HepG2 (cell line): ENCODE data around the gene KDM7A. TPM values are rescaled to one million over a fixed set of nuclear protein-coding genes. Genes with fewer than 3 reads are reported as not detected.
A peak's percentile ranks its signal among the peaks of the same experiment; 100 is the strongest.

Experiments used
- CHD2 ChIP-seq: IDR thresholded peaks from 2 replicates; pipeline ENCODE4 v1.6.1; 2011; ENCODE audit warnings: low read depth, low read length, improper control_type of control experiment
- CHD4 ChIP-seq: fragments of 200-600 bp; sonication (generic); IDR thresholded peaks from 2 replicates; pipeline ENCODE4 v1.7.0; 2017; ENCODE audit warnings: mild to moderate bottlenecking, low read length, borderline replicate concordance
- E2F2 ChIP-seq: sonication (generic); formaldehyde crosslinking; IDR thresholded peaks from 2 replicates; pipeline ENCODE4 v1.4.0; 2020; ENCODE audit warnings: missing genetic modification reagents, borderline replicate concordance
- FIP1L1 ChIP-seq: fragments of 200-400 bp; formaldehyde crosslinking; IDR thresholded peaks from 2 replicates; pipeline ENCODE4 v1.6.1; 2018; ENCODE audit warnings: low read depth, mild to moderate bottlenecking, low read length, moderate library complexity, borderline replicate concordance; ENCODE audit not compliant: insufficient read depth
- HNRNPUL1 ChIP-seq: fragments of 200-400 bp; formaldehyde crosslinking; IDR thresholded peaks from 2 replicates; pipeline ENCODE4 v1.6.1; 2017; ENCODE audit warnings: low read depth, mild to moderate bottlenecking, low read length, moderate library complexity
- KDM5B ChIP-seq: sonication (generic); formaldehyde crosslinking; IDR thresholded peaks from 2 replicates; pipeline ENCODE4 v1.4.0; 2020; ENCODE audit warnings: missing genetic modification reagents, mild to moderate bottlenecking, borderline replicate concordance
- TBP ChIP-seq: sonication (generic); formaldehyde crosslinking; IDR thresholded peaks from 2 replicates; pipeline ENCODE4 v1.5.0; 2020; ENCODE audit warnings: missing genetic modification reagents
- USF2 ChIP-seq, 2 experiments: sonication (generic) in 1 of 2; formaldehyde crosslinking in 1 of 2; IDR thresholded peaks; 2 replicates each; pipeline versions ENCODE4 v1.5.1 to v1.6.1; 2011 to 2020; ENCODE audit warnings: borderline replicate concordance in 1 of 2, low read depth in 1 of 2, low read length in 1 of 2, mild to moderate bottlenecking in 1 of 2, missing genetic modification reagents in 1 of 2, moderate library complexity in 1 of 2
- XRCC5 ChIP-seq: fragments of 200-400 bp; formaldehyde crosslinking; optimal IDR thresholded peaks from 2 replicates; pipeline ENCODE3; 2017; ENCODE audit warnings: mild to moderate bottlenecking, low read length
- ZFP36 ChIP-seq: fragments of 150-350 bp; IDR thresholded peaks from 2 replicates; pipeline ENCODE4 v1.6.1; 2018; ENCODE audit warnings: borderline replicate concordance, low read length, low read depth; ENCODE audit not compliant: partially characterized antibody
- ZFY ChIP-seq: sonication (generic); formaldehyde crosslinking; IDR thresholded peaks from 2 replicates; pipeline ENCODE4 v1.4.0; 2020; ENCODE audit warnings: missing genetic modification reagents
- ZNF20 ChIP-seq: sonication (generic); formaldehyde crosslinking; IDR thresholded peaks from 2 replicates; pipeline ENCODE4 v1.4.0; 2020; ENCODE audit warnings: mild to moderate bottlenecking, moderate library complexity, missing genetic modification reagents
- ZNF468 ChIP-seq: sonication (generic); formaldehyde crosslinking; IDR thresholded peaks from 2 replicates; pipeline ENCODE4 v1.8.0; 2022; ENCODE audit warnings: mild to moderate bottlenecking, moderate library complexity, missing genetic modification reagents
- ZNF703 ChIP-seq: sonication (generic); formaldehyde crosslinking; IDR thresholded peaks from 2 replicates; pipeline ENCODE4 v1.5.1; 2020; ENCODE audit warnings: missing genetic modification reagents, mild to moderate bottlenecking, moderate library complexity, borderline replicate concordance
- ZNF782 ChIP-seq: sonication (generic); formaldehyde crosslinking; IDR thresholded peaks from 2 replicates; pipeline ENCODE4 v1.4.0; 2020; ENCODE audit warnings: missing genetic modification reagents, mild to moderate bottlenecking, borderline replicate concordance
- polyA plus RNA-seq, 8 experiments: library from polyadenylated mRNA; depleted of rRNA in 3 of 8; stranded (reverse) in 7 of 8; unstranded in 1 of 8; fragments of >200 nt; fragmentation: Illumina TruSeq in 4 of 8; extraction: Trizol in 4 of 8; gene quantifications; 2 replicates each; pipeline versions ENCODE4 v1.2.1 to v1.2.3, GENCODE V29; 2011 to 2016; ENCODE audit warnings: low read depth in 4 of 8, missing spikeins in 1 of 8, mixed read lengths in 1 of 8; ENCODE audit not compliant: insufficient read depth in 1 of 8
- total RNA-seq, 5 experiments: library from RNA; depleted of rRNA; stranded (reverse); fragments of >200 nt; fragmentation: Illumina TruSeq; extraction: Trizol; gene quantifications; 2 replicates each; pipeline ENCODE4 v1.2.3, GENCODE V29; 2016; ENCODE audit warnings: low read depth in 1 of 5
- TF ChIP-seq, protein P1 (sequence below): sonication (generic); formaldehyde crosslinking; IDR thresholded peaks from 2 replicates; pipeline ENCODE4 v1.4.0; 2020; ENCODE audit warnings: missing genetic modification reagents
- TF ChIP-seq, protein P2 (sequence below): IDR thresholded peaks from 2 replicates; pipeline ENCODE4 v1.6.1; 2016; ENCODE audit warnings: missing biosample characterization, missing genetic modification reagents, low read depth

Gene KDM7A
- total and polyA plus RNA-seq, 2 of the 13 experiments (the other 11 are each of a cell fraction or from before 2014, with no cell fraction given): 10.8 to 16.8 TPM

GRCh38 chr7:140176811-140177702, at the start of gene KDM7A (continued):
- TF ChIP-seq ZNF703 (CRISPR knock-in tag): peak; percentile 28; the same call in 1 of the 2 replicates
- TF ChIP-seq ZNF782: peak; percentile 94
- TF ChIP-seq, protein P1, sequence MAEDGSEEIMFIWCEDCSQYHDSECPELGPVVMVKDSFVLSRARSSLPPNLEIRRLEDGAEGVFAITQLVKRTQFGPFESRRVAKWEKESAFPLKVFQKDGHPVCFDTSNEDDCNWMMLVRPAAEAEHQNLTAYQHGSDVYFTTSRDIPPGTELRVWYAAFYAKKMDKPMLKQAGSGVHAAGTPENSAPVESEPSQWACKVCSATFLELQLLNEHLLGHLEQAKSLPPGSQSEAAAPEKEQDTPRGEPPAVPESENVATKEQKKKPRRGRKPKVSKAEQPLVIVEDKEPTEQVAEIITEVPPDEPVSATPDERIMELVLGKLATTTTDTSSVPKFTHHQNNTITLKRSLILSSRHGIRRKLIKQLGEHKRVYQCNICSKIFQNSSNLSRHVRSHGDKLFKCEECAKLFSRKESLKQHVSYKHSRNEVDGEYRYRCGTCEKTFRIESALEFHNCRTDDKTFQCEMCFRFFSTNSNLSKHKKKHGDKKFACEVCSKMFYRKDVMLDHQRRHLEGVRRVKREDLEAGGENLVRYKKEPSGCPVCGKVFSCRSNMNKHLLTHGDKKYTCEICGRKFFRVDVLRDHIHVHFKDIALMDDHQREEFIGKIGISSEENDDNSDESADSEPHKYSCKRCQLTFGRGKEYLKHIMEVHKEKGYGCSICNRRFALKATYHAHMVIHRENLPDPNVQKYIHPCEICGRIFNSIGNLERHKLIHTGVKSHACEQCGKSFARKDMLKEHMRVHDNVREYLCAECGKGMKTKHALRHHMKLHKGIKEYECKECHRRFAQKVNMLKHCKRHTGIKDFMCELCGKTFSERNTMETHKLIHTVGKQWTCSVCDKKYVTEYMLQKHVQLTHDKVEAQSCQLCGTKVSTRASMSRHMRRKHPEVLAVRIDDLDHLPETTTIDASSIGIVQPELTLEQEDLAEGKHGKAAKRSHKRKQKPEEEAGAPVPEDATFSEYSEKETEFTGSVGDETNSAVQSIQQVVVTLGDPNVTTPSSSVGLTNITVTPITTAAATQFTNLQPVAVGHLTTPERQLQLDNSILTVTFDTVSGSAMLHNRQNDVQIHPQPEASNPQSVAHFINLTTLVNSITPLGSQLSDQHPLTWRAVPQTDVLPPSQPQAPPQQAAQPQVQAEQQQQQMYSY (CRISPR knock-in tag): 0 out of 2 replicates have a peak, but pooled peaks have one; percentile 31
- no peak for TF ChIP-seq CHD2
- TF ChIP-seq E2F2 (CRISPR knock-in tag): no peak
- TF ChIP-seq XRCC5: peak; percentile 15
- TF ChIP-seq ZNF468 (CRISPR knock-in tag): no peak
- no peak for TF ChIP-seq HNRNPUL1
- TF ChIP-seq FIP1L1: no peak
- peak; percentile 93; the same call in 1 of the 2 replicates for TF ChIP-seq KDM5B
- TF ChIP-seq ZNF20 (CRISPR knock-in tag): no peak
- TF ChIP-seq ZFP36: no peak
- TF ChIP-seq TBP (CRISPR knock-in tag): no peak
- TF ChIP-seq, protein P2, sequence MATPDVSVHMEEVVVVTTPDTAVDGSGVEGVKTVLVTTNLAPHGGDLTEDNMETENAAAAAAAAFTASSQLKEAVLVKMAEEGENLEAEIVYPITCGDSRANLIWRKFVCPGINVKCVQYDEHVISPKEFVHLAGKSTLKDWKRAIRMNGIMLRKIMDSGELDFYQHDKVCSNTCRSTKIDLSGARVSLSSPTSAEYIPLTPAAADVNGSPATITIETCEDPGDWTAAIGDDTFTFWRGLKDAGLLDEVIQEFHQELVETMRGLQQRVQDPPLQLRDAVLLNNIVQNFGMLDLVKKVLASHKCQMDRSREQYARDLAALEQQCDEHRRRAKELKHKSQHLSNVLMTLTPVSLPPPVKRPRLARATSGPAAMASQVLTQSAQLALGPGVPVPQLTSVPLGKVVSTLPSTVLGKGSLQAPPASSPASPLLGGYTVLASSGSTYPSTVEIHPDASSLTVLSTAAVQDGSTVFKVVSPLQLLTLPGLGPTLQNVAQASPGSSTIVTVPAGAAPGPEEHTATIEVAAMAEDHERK (CRISPR knock-in tag): no peak
- peak; percentile 60 for TF ChIP-seq ZFY
- TF ChIP-seq CHD4: no peak
- TF ChIP-seq USF2 (IDR thresholded peaks at IDR 0.05; ENCODE audit: low read depth, low read length): no peak
- TF ChIP-seq USF2 (CRISPR knock-in tag; IDR thresholded peaks at IDR 0.05; ENCODE audit: borderline replicate concordance): no peak
